AG09309 (cell line): ENCODE measurements around the gene GPSM3.
"Not testable (repeated sequence)": the region's sequence is repeated elsewhere in the genome, so short reads cannot be mapped to it uniquely, and the experiment has no call there.

Source experiments
- DNase-seq: peaks from one replicate; pipeline ENCODE4 v3.0.0-alpha.2; 2010; ENCODE audit warnings: low read depth
- H3K4me3 ChIP-seq: 2 replicates; pipeline ENCODE4 v1.5.1; 2011; ENCODE audit warnings: mild to moderate bottlenecking, low read depth, low read length, moderate library complexity; ENCODE audit not compliant: control insufficient read depth
- CTCF ChIP-seq: IDR thresholded peaks from 2 replicates; pipeline ENCODE4 v1.5.1; 2011; ENCODE audit warnings: mild to moderate bottlenecking, low read depth, low read length, inconsistent platforms; ENCODE audit not compliant: insufficient read depth, control insufficient read depth; ENCODE audit errors: missing control alignments

The GPSM3 gene

GRCh38 chr6:32188381-32189068, 3.9 kb downstream of the GPSM3 start:
- no peak for DNase-seq

GRCh38 chr6:32187725-32188380, 4.6 kb downstream of the GPSM3 start:
- H3K4me3 ChIP-seq, result peak overlapping the region; percentile 70
- not testable (repeated sequence) for DNase-seq

More at GRCh38 chr6:32188381-32189068, 3.9 kb downstream of the GPSM3 start:
- no peak for TF ChIP-seq CTCF
- H3K4me3 ChIP-seq, result peak overlapping the region; percentile 70

GRCh38 chr6:32187009-32187709, 5.3 kb downstream of the GPSM3 start:
- TF ChIP-seq CTCF, result no peak
- no peak overlapping the region for H3K4me3 ChIP-seq
- DNase-seq, result no peak

- not testable (repeated sequence) for H3K4me3 ChIP-seq, DNase-seq
These were observed 6.1 kb downstream of the GPSM3 start for GRCh38 chr6:32186151-32186840.

- H3K4me3 ChIP-seq, DNase-seq: not testable (repeated sequence)
These were observed 6.7 kb downstream of the GPSM3 start for GRCh38 chr6:32185681-32186131.

- H3K4me3 ChIP-seq, result no peak within 1 kb of the TSS
- no peak for DNase-seq
- TF ChIP-seq CTCF, result no peak
These were observed 8.3 kb downstream of the GPSM3 start, which contains the start of gene AGER for GRCh38 chr6:32184084-32184640. Gene AGER, minus strand, starts transcription at chr6:32184253. Its CDS starts 31 bp downstream, at chr6:32184222.

- TF ChIP-seq CTCF, result no peak
- H3K4me3 ChIP-seq, result no peak overlapping the region
- DNase-seq, result no peak
These were observed 8.9 kb downstream of the GPSM3 start for GRCh38 chr6:32183483-32184083.
